Renal cortical epithelial cell (primary cell): ENCODE measurements around the gene WFIKKN2. TPM values are rescaled to one million over a fixed set of nuclear protein-coding genes. Genes with fewer than 3 reads are reported as not detected.

Experiments
- DNase-seq: peaks from one replicate; pipeline ENCODE4 v3.0.0-alpha.2; 2011; ENCODE audit warnings: low read depth
- total RNA-seq: library from RNA; depleted of rRNA; stranded (reverse); fragments of >200 nt; gene quantifications from 2 replicates; pipeline ENCODE4 v1.2.3, GENCODE V29; 2014

WFIKKN2 gene
- total RNA-seq, 1 donor from 2014 or later: not detected

GRCh38 chr17:50834429-50835300 lies 721 bp upstream of the WFIKKN2 start:
- DNase-seq: peak; percentile 12

- DNase-seq: no peak
These were observed 1.4 kb downstream of the WFIKKN2 start for GRCh38 chr17:50836826-50837225.

- DNase-seq: no peak
These were observed 2.0 kb downstream of the WFIKKN2 start for GRCh38 chr17:50837286-50837979.

GRCh38 chr17:50837980-50838954 lies 2.9 kb downstream of the WFIKKN2 start:
- no peak for DNase-seq

- DNase-seq: no peak
These were observed 4.4 kb downstream of the WFIKKN2 start for GRCh38 chr17:50839591-50840310.

- DNase-seq: no peak
These were observed 5.0 kb downstream of the WFIKKN2 start for GRCh38 chr17:50840311-50840851.

GRCh38 chr17:50841277-50841948 lies 6.0 kb downstream of the WFIKKN2 start:
- no peak for DNase-seq

- peak; percentile 38 for DNase-seq
These were observed 6.6 kb downstream of the WFIKKN2 start for GRCh38 chr17:50841949-50842354.

- DNase-seq: no peak
These were observed 7.2 kb downstream of the WFIKKN2 start for GRCh38 chr17:50842506-50843149.

GRCh38 chr17:50843150-50843905 lies 7.9 kb downstream of the WFIKKN2 start:
- DNase-seq: no peak

- no peak for DNase-seq
These were observed 8.8 kb downstream of the WFIKKN2 start for GRCh38 chr17:50844117-50844700.

GRCh38 chr17:50845240-50846147 lies 10.1 kb downstream of the WFIKKN2 start:
- peak; percentile 18 for DNase-seq

GRCh38 chr17:50847566-50847965 lies 12.2 kb downstream of the WFIKKN2 start:
- DNase-seq: no peak

- DNase-seq: no peak
These were observed 12.7 kb downstream of the WFIKKN2 start for GRCh38 chr17:50848039-50848438.

- DNase-seq: no peak
These were observed 13.3 kb downstream of the WFIKKN2 start for GRCh38 chr17:50848711-50849110.

GRCh38 chr17:50850640-50851039 lies 15.3 kb downstream of the WFIKKN2 start:
- DNase-seq: no peak

- no peak for DNase-seq
These were observed 17.7 kb downstream of the WFIKKN2 start for GRCh38 chr17:50853015-50853615.
